Astrocyte (in vitro differentiated cells and primary cell): ENCODE data around the gene CFAP57. TPM values are rescaled to one million over a fixed set of nuclear protein-coding genes. Genes with fewer than 3 reads are reported as not detected.

ENCODE experiments used
- DNase-seq: peaks from one replicate; pipeline ENCODE4 v3.0.0-alpha.2; 2010; ENCODE audit warnings: low read depth
- FAIRE-seq: peaks from 2 replicates; lab custom pipeline; 2011; peaks lifted over from hg19 to GRCh38; lab: Jason Lieb, UNC
- H2AFZ ChIP-seq: 2 replicates; pipeline ENCODE4 v1.6.0; 2012; ENCODE audit warnings: low read depth, low read length, inconsistent platforms
- H3K27ac ChIP-seq: 2 replicates; pipeline ENCODE4 v1.5.1; 2011; ENCODE audit warnings: low read depth, low read length, inconsistent platforms
- H3K27me3 ChIP-seq: 2 replicates; pipeline ENCODE4 v1.6.0; 2011; ENCODE audit warnings: low read length, inconsistent platforms; ENCODE audit not compliant: insufficient read depth
- H3K36me3 ChIP-seq: 2 replicates; pipeline ENCODE4 v1.5.1; 2011; ENCODE audit warnings: low read length, inconsistent platforms; ENCODE audit not compliant: insufficient read depth
- H3K4me1 ChIP-seq: 2 replicates; pipeline ENCODE4 v1.5.1; 2011; ENCODE audit warnings: low read length, inconsistent platforms; ENCODE audit not compliant: insufficient read depth
- H3K4me2 ChIP-seq: 2 replicates; pipeline ENCODE4 v1.6.0; 2012; ENCODE audit warnings: low read length, inconsistent platforms
- H3K4me3 ChIP-seq: 2 replicates; pipeline ENCODE4 v1.5.1; 2011; ENCODE audit warnings: low read depth, mild to moderate bottlenecking, low read length, inconsistent platforms; ENCODE audit not compliant: insufficient read depth
- H3K79me2 ChIP-seq: 2 replicates; pipeline ENCODE4 v1.6.0; 2012; ENCODE audit warnings: mild to moderate bottlenecking, low read length, inconsistent platforms; ENCODE audit not compliant: insufficient read depth
- H3K9ac ChIP-seq: 2 replicates; pipeline ENCODE4 v1.6.0; 2012; ENCODE audit warnings: mild to moderate bottlenecking, low read length, inconsistent platforms
- H3K9me3 ChIP-seq: 2 replicates; pipeline ENCODE4 v1.5.1; 2012; ENCODE audit warnings: low read depth, mild to moderate bottlenecking, low read length, inconsistent platforms; ENCODE audit not compliant: insufficient read depth
- H4K20me1 ChIP-seq: 2 replicates; pipeline ENCODE4 v1.6.0; 2012; ENCODE audit warnings: low read length, inconsistent platforms; ENCODE audit not compliant: insufficient read depth
- H3K27ac Mint-ChIP-seq: one replicate; pipeline ENCODE4 v1.8.0; 2021; ENCODE audit warnings: mild to moderate bottlenecking, mixed read lengths; ENCODE audit not compliant: unreplicated experiment
- H3K27me3 Mint-ChIP-seq: one replicate; pipeline ENCODE4 v1.8.0; 2021; ENCODE audit warnings: low read depth, mixed read lengths; ENCODE audit not compliant: unreplicated experiment
- H3K36me3 Mint-ChIP-seq: one replicate; pipeline ENCODE4 v1.8.0; 2021; ENCODE audit warnings: low read depth, mixed read lengths; ENCODE audit not compliant: unreplicated experiment
- H3K4me1 Mint-ChIP-seq: one replicate; pipeline ENCODE4 v1.8.0; 2021; ENCODE audit warnings: low read depth, mixed read lengths; ENCODE audit not compliant: unreplicated experiment
- H3K4me3 Mint-ChIP-seq: one replicate; pipeline ENCODE4 v1.8.0; 2021; ENCODE audit warnings: mild to moderate bottlenecking, moderate library complexity, mixed read lengths; ENCODE audit not compliant: unreplicated experiment
- H3K9me3 Mint-ChIP-seq: one replicate; pipeline ENCODE4 v1.8.0; 2021; ENCODE audit warnings: mild to moderate bottlenecking, mixed read lengths; ENCODE audit not compliant: unreplicated experiment
- EZH2 ChIP-seq: IDR thresholded peaks from 2 replicates; pipeline ENCODE4 v1.6.1; 2012; ENCODE audit warnings: mild to moderate bottlenecking, low read length, inconsistent platforms; ENCODE audit not compliant: insufficient read depth
- total RNA-seq: library from RNA; stranded (reverse); gene quantifications from 2 replicates; pipeline ENCODE4 v1.2.1, GENCODE V29; 2021
- TF ChIP-seq, protein P1 (sequence below): IDR thresholded peaks from 2 replicates; pipeline ENCODE4 v1.5.1; 2011; ENCODE audit warnings: low read depth, mild to moderate bottlenecking, inconsistent platforms, low read length, moderate library complexity; ENCODE audit not compliant: insufficient read depth

CFAP57 gene
- total RNA-seq, 1 donor from 2014 or later, result 0.18 TPM

DNA sequence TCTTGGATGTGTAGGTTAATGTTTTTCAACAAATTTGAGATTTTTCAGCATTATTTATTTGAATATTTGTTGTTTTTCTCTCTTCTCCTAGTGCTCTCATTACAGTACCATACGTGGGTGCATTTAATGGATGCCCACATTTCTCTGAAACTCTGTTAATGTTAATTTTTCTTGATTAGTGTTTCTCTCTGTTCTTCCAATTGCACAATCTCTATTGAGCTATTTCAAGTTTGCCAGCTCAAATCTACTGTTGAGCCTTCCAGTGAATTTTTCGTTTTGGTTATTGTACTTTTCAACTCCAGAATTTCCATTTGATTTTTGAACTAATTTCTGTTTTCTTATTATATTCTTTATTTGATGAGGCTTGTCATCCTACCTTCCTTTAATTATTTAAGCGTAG is 31.7 kb downstream of the CFAP57 start:
- Histone ChIP-seq H3K79me2 (no peaks in the 10 kb centered on the region), H3K4me3 (no peak overlapping the region), H3K9me3 (no peaks in the 10 kb centered on the region), H3K27ac (no peak overlapping the region), H2AFZ (no peak overlapping the region), H3K4me1 (peaks cover 26% of the 10 kb centered on the region), H3K4me2 (no peak overlapping the region), H3K9ac (no peak overlapping the region), H3K36me3 (no peaks in the 10 kb centered on the region), H3K27me3 (peaks cover 2% of the 10 kb centered on the region), H4K20me1 (no peaks in the 10 kb centered on the region)
- Mint-ChIP-seq H3K27me3 (no peaks in the 10 kb centered on the region), H3K4me3 (no peak overlapping the region), H3K4me1 (peaks cover 30% of the 10 kb centered on the region), H3K27ac (no peak overlapping the region), H3K36me3 (no peaks in the 10 kb centered on the region), H3K9me3 (peaks cover 8% of the 10 kb centered on the region)
- TF ChIP-seq, protein P1, sequence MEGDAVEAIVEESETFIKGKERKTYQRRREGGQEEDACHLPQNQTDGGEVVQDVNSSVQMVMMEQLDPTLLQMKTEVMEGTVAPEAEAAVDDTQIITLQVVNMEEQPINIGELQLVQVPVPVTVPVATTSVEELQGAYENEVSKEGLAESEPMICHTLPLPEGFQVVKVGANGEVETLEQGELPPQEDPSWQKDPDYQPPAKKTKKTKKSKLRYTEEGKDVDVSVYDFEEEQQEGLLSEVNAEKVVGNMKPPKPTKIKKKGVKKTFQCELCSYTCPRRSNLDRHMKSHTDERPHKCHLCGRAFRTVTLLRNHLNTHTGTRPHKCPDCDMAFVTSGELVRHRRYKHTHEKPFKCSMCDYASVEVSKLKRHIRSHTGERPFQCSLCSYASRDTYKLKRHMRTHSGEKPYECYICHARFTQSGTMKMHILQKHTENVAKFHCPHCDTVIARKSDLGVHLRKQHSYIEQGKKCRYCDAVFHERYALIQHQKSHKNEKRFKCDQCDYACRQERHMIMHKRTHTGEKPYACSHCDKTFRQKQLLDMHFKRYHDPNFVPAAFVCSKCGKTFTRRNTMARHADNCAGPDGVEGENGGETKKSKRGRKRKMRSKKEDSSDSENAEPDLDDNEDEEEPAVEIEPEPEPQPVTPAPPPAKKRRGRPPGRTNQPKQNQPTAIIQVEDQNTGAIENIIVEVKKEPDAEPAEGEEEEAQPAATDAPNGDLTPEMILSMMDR, result no peak
- TF ChIP-seq EZH2, result no peak
- DNase-seq (no peak), FAIRE-seq (no peak)

DNA sequence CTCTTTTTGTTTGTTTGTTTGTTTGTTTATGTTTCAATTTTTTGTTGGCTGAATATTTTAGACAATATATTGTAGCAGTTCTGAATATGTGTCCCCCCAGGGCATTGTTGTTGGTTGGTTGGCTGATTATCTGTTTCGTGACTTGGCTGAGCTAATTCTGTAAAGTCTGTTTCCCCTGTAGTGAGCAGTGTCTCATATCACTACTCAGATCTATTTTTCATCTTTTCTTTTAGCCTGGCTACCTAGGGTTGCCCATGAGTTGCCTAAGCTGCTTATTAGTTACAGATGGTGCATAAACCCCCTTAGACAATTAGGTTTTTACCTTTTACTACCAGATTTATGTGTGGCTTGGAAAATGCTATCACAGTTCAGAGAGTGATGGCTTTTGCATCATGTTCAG is 32.3 kb downstream of the CFAP57 start:
- FAIRE-seq (no peak), DNase-seq (no peak)
- no peaks in the 10 kb centered on the region for H3K79me2 ChIP-seq
- Mint-ChIP-seq H3K27me3 (no peaks in the 10 kb centered on the region), H3K36me3 (no peaks in the 10 kb centered on the region), H3K4me1 (peaks cover 30% of the 10 kb centered on the region), H3K27ac (no peak overlapping the region), H3K9me3 (peaks cover 8% of the 10 kb centered on the region), H3K4me3 (no peak overlapping the region)
- TF ChIP-seq EZH2, result no peak
- TF ChIP-seq, protein P1, result no peak
- no peaks in the 10 kb centered on the region for H3K36me3 ChIP-seq
- H3K9me3 ChIP-seq, result no peaks in the 10 kb centered on the region
- no peak overlapping the region for H3K27ac ChIP-seq
- H3K27me3 ChIP-seq, result no peaks in the 10 kb centered on the region
- no peak overlapping the region for H3K4me2 ChIP-seq
- no peak overlapping the region for H3K9ac ChIP-seq
- H3K4me1 ChIP-seq, result peaks cover 26% of the 10 kb centered on the region
- no peak overlapping the region for H3K4me3 ChIP-seq
- no peaks in the 10 kb centered on the region for H4K20me1 ChIP-seq
- H2AFZ ChIP-seq, result no peak overlapping the region

DNA sequence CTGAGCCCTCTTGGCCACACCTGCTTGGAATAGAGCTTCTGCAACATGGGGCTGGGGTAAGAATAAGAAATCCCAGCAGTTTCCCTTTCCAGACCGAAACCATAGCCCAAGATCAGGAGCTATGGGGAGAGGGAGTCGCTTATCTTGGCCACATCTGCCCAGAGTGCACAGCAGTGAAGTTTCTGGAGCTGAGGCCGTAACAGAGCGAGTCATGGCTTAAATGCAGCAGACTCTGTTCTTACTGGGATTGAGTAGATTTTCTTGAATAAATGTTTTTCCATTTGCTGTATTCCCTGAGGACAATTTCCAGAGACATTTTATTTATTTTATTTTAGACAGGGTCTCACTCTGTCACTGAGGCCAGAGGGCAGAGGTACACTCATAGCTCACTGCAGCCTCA is 33.5 kb downstream of the CFAP57 start:
- no peaks in the 10 kb centered on the region for H3K36me3 Mint-ChIP-seq
- H3K27me3 Mint-ChIP-seq, result no peaks in the 10 kb centered on the region
- Histone ChIP-seq H3K9ac (no peak overlapping the region), H3K27me3 (no peaks in the 10 kb centered on the region), H3K36me3 (no peaks in the 10 kb centered on the region), H3K4me3 (no peak overlapping the region), H3K27ac (peak overlapping the region; percentile 94), H3K4me1 (peaks cover 26% of the 10 kb centered on the region), H3K9me3 (no peaks in the 10 kb centered on the region), H3K79me2 (no peaks in the 10 kb centered on the region), H2AFZ (peak overlapping the region; percentile 38), H3K4me2 (peak overlapping the region; percentile 80), H4K20me1 (no peaks in the 10 kb centered on the region)
- H3K4me1 Mint-ChIP-seq, result peaks cover 30% of the 10 kb centered on the region
- peak; percentile 33 for DNase-seq
- no peak overlapping the region for H3K4me3 Mint-ChIP-seq
- TF ChIP-seq, protein P1, result no peak
- TF ChIP-seq EZH2, result no peak
- peaks cover 8% of the 10 kb centered on the region for H3K9me3 Mint-ChIP-seq
- FAIRE-seq, result no peak
- H3K27ac Mint-ChIP-seq, result peak overlapping the region; percentile 97
